K562 (cell line): ENCODE measurements around the gene POLR2L. TPM values are rescaled to one million over a fixed set of nuclear protein-coding genes. Genes with fewer than 3 reads are reported as not detected.
A peak's percentile ranks its signal among the peaks of the same experiment; 100 is the strongest.

Experiments used
- BCOR ChIP-seq: fragments of 450-650 bp; IDR thresholded peaks from 2 replicates; pipeline ENCODE4 v1.6.1; 2016
- E2F4 ChIP-seq: sonication (generic); formaldehyde crosslinking; IDR thresholded peaks from 2 replicates; pipeline ENCODE4 v1.8.0; 2022; ENCODE audit warnings: mild to moderate bottlenecking, low read depth, missing genetic modification reagents
- ETS1 ChIP-seq: conservative IDR thresholded peaks from 2 replicates; pipeline ENCODE4 v1.6.1; 2011; ENCODE audit warnings: low read depth, mild to moderate bottlenecking, low read length; ENCODE audit not compliant: control insufficient read depth
- GABPB2 ChIP-seq: fragments of 250-450 bp; sonication (Bioruptor Pico); conservative IDR thresholded peaks from 2 replicates; pipeline ENCODE4 v1.5.1; 2021; ENCODE audit warnings: mild to moderate bottlenecking
- HDAC3 ChIP-seq: fragments of 450-650 bp; IDR thresholded peaks from 2 replicates; pipeline ENCODE4 v1.6.1; 2018; ENCODE audit warnings: borderline replicate concordance, mild to moderate bottlenecking, moderate library complexity; ENCODE audit not compliant: partially characterized antibody
- HOMEZ ChIP-seq: fragments of 250-450 bp; sonication (Bioruptor Pico); IDR thresholded peaks from 2 replicates; pipeline ENCODE4 v1.4.0; 2020; ENCODE audit warnings: mild to moderate bottlenecking, moderate library complexity
- MEF2A ChIP-seq: IDR thresholded peaks from 2 replicates; pipeline ENCODE4 v1.6.1; 2011; ENCODE audit warnings: low read depth, mild to moderate bottlenecking, low read length, moderate library complexity; ENCODE audit not compliant: control insufficient read depth
- MLX ChIP-seq, 2 experiments: fragments of 450-650 bp in 1 of 2; sonication (generic) in 1 of 2; formaldehyde crosslinking; conservative IDR thresholded peaks; 2 replicates each; pipeline versions ENCODE4 v1.4.0 to v1.8.1; 2020 to 2022; ENCODE audit warnings: mild to moderate bottlenecking in 1 of 2, missing genetic modification reagents in 1 of 2
- MTA2 ChIP-seq: fragments of 450-650 bp; IDR thresholded peaks from 2 replicates; pipeline ENCODE4 v1.6.1; 2016; ENCODE audit warnings: low read depth
- PML ChIP-seq: IDR thresholded peaks from 2 replicates; pipeline ENCODE4 v1.6.1; 2012; ENCODE audit warnings: low read length, inconsistent platforms
- PRMT5 ChIP-seq: sonication (generic); formaldehyde crosslinking; IDR thresholded peaks from 2 replicates; pipeline ENCODE4 v1.5.0; 2020; ENCODE audit warnings: missing genetic modification reagents
- PTBP1 ChIP-seq: fragments of 200-400 bp; formaldehyde crosslinking; IDR thresholded peaks from 2 replicates; pipeline ENCODE4 v1.6.1; 2017; ENCODE audit warnings: low read depth, low read length
- RAD51 ChIP-seq: fragments of 450-650 bp; IDR thresholded peaks from 2 replicates; pipeline ENCODE4 v1.7.1; 2016; ENCODE audit warnings: low read depth, mild to moderate bottlenecking, borderline replicate concordance
- TAF1 ChIP-seq: IDR thresholded peaks from 2 replicates; pipeline ENCODE4 v1.6.1; 2011; ENCODE audit warnings: mild to moderate bottlenecking, low read length, moderate library complexity; ENCODE audit not compliant: insufficient read depth, control insufficient read depth, severe bottlenecking; ENCODE audit errors: extremely low read depth
- TEAD2 ChIP-seq: fragments of 450-650 bp; IDR thresholded peaks from 2 replicates; pipeline ENCODE4 v1.6.1; 2016; ENCODE audit warnings: missing genetic modification characterization, control low read depth, missing compliant biosample characterization
- ZKSCAN8 ChIP-seq: fragments of 200-800 bp; sonication (Bioruptor generic); IDR thresholded peaks from 2 replicates; pipeline ENCODE4 v1.6.1; 2016; ENCODE audit warnings: missing genetic modification characterization, missing compliant biosample characterization
- ZNF184 ChIP-seq: sonication (generic); formaldehyde crosslinking; IDR thresholded peaks from 2 replicates; pipeline ENCODE4 v1.5.0; 2020; ENCODE audit warnings: missing genetic modification reagents
- ZNF347 ChIP-seq: fragments of 450-650 bp; formaldehyde crosslinking; IDR thresholded peaks from 2 replicates; pipeline ENCODE4 v1.4.0; 2020; ENCODE audit warnings: low read depth, mild to moderate bottlenecking, moderate library complexity
- ZNF592 ChIP-seq: fragments of 450-650 bp; IDR thresholded peaks from 2 replicates; pipeline ENCODE4 v1.6.1; 2017; ENCODE audit warnings: antibody characterized with exemption, mild to moderate bottlenecking
- polyA plus RNA-seq, 8 experiments: library from polyadenylated mRNA; depleted of rRNA in 4 of 8; stranded (reverse) in 5 of 8; unstranded in 3 of 8; fragments of >200 nt; fragmentation: Nextera tagmentation in 2 of 8; fragmentation: Illumina TruSeq in 1 of 8; extraction: Ambion mirVana in 2 of 8; extraction: Trizol in 1 of 8; gene quantifications; 2 replicates each; pipeline versions ENCODE4 v1.2.1 to v1.2.3, GENCODE V29; 2011 to 2014; ENCODE audit warnings: inconsistent platforms in 1 of 8, missing spikeins in 1 of 8
- total RNA-seq, 7 experiments: library from RNA; depleted of rRNA in 6 of 7; stranded (reverse); fragments of >200 nt in 6 of 7; fragmentation: Illumina TruSeq in 2 of 7; extraction: Trizol in 2 of 7; gene quantifications; 2 replicates each; pipeline versions ENCODE4 v1.2.1 to v1.2.3, GENCODE V29; 2011 to 2021; ENCODE audit warnings: low replicate concordance in 1 of 7

The POLR2L gene
- total and polyA plus RNA-seq, 9 of the 15 experiments (the other 6 are each of a cell fraction or from before 2014, with no cell fraction given) = 38.3 to 688 (median 108) TPM

- peak; percentile 92 for TF ChIP-seq HDAC3
- peak; percentile 75; the same call in 1 of the 2 replicates for TF ChIP-seq ZNF592
- TF ChIP-seq HOMEZ (CRISPR knock-in tag) = no peak
- no peak for TF ChIP-seq ZKSCAN8 (CRISPR knock-in tag)
- TF ChIP-seq ETS1 = 0 out of 2 replicates have a peak, but pooled peaks have one; percentile 48
- no peak for TF ChIP-seq PRMT5 (CRISPR knock-in tag)
- TF ChIP-seq MTA2 = peak; percentile 91
- TF ChIP-seq GABPB2 (CRISPR knock-in tag) = no peak
- TF ChIP-seq ZNF347 (CRISPR knock-in tag) = no peak
- no peak for TF ChIP-seq E2F4 (CRISPR knock-in tag)
- TF ChIP-seq MEF2A = no peak
- no peak for TF ChIP-seq ZNF184
- no peak; the same call in 1 of the 2 replicates for TF ChIP-seq RAD51
- no peak for TF ChIP-seq TAF1
- TF ChIP-seq PML = peak; percentile 92
- TF ChIP-seq TEAD2 = no peak
- no peak for TF ChIP-seq MLX (CRISPR knock-in tag; conservative IDR thresholded peaks at IDR 0.05)
- no peak for TF ChIP-seq PTBP1
- TF ChIP-seq BCOR = peak; percentile 86
Measured at GRCh38 chr11:875769-876301, 33.5 kb upstream of the POLR2L start (continued).
